HUES48 (cell line): ENCODE data around the gene CRIP1.

Source experiments
- H3K27ac ChIP-seq: one replicate; pipeline ENCODE4 v1.7.0; 2013; ENCODE audit warnings: low read depth, low read length, inconsistent platforms
- H3K27me3 ChIP-seq: 2 replicates; pipeline ENCODE4 v1.6.1; 2013; ENCODE audit warnings: mild to moderate bottlenecking, low read length; ENCODE audit not compliant: control insufficient read depth, insufficient read depth
- H3K36me3 ChIP-seq: 2 replicates; pipeline ENCODE4 v1.6.1; 2013; ENCODE audit warnings: low read length; ENCODE audit not compliant: control insufficient read depth, insufficient read depth
- H3K4me1 ChIP-seq: 2 replicates; pipeline ENCODE4 v1.6.1; 2013; ENCODE audit warnings: mild to moderate bottlenecking, low read length; ENCODE audit not compliant: control insufficient read depth, insufficient read depth
- H3K4me3 ChIP-seq: 2 replicates; pipeline ENCODE4 v1.5.1; 2013; ENCODE audit warnings: mild to moderate bottlenecking, low read depth, low read length
- H3K9ac ChIP-seq: 2 replicates; pipeline ENCODE4 v1.6.1; 2013; ENCODE audit warnings: mild to moderate bottlenecking, low read depth, low read length, moderate library complexity
- H3K9me3 ChIP-seq: 2 replicates; pipeline ENCODE4 v1.6.1; 2013; ENCODE audit warnings: low read length; ENCODE audit not compliant: control insufficient read depth, insufficient read depth

Gene CRIP1

DNA sequence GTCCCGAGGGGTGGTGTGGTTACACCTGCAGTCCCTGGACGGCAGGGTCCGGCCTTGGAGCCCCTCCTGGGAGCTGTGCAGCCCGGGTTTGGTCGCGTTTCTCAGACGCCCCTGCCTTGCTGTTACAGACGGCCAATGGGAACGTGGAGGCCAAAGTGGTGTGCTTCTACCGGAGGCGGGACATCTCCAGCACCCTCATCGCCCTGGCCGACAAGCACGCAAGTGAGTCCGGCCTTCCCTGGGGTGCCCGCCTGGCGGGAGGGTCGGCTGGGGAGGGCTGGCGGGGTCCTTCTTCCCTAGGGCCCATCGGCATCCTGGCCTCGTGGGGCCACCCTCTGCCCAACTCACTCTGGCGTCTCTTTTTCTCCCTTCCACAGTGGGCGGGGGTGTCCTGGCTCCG is 41.4 kb upstream of the CRIP1 start:
- Histone ChIP-seq H3K27me3 (no peaks in the 10 kb centered on the region), H3K4me3 (no peak overlapping the region), H3K27ac (no peak overlapping the region), H3K9me3 (no peaks in the 10 kb centered on the region), H3K4me1 (no peaks in the 10 kb centered on the region), H3K36me3 (peaks cover 42% of the 10 kb centered on the region), H3K9ac (no peak overlapping the region)

GRCh38 chr14:105445901-105446845 is 40.5 kb upstream of the CRIP1 start:
- Histone ChIP-seq H3K9me3 (no peaks in the 10 kb centered on the region), H3K9ac (no peak overlapping the region), H3K4me3 (no peak overlapping the region), H3K27me3 (no peaks in the 10 kb centered on the region), H3K27ac (no peak overlapping the region), H3K36me3 (peaks cover 44% of the 10 kb centered on the region), H3K4me1 (no peaks in the 10 kb centered on the region)

- Histone ChIP-seq H3K36me3 (peaks cover 47% of the 10 kb centered on the region), H3K27ac (no peak overlapping the region)
Measured at GRCh38 chr14:105446971-105447370, 39.7 kb upstream of the CRIP1 start.

GRCh38 chr14:105447651-105448640 is 38.7 kb upstream of the CRIP1 start:
- peaks cover 47% of the 10 kb centered on the region for H3K36me3 ChIP-seq
- H3K4me1 ChIP-seq, result no peaks in the 10 kb centered on the region
- H3K27me3 ChIP-seq, result no peaks in the 10 kb centered on the region
- H3K9ac ChIP-seq, result no peak overlapping the region
- no peaks in the 10 kb centered on the region for H3K9me3 ChIP-seq
- no peak overlapping the region for H3K4me3 ChIP-seq
- no peak overlapping the region for H3K27ac ChIP-seq

More at GRCh38 chr14:105446971-105447370, 39.7 kb upstream of the CRIP1 start:
- no peaks in the 10 kb centered on the region for H3K4me1 ChIP-seq
- no peaks in the 10 kb centered on the region for H3K9me3 ChIP-seq
- no peaks in the 10 kb centered on the region for H3K27me3 ChIP-seq
- H3K4me3 ChIP-seq, result no peak overlapping the region
- no peak overlapping the region for H3K9ac ChIP-seq

GRCh38 chr14:105448706-105449111 is 38.0 kb upstream of the CRIP1 start:
- Histone ChIP-seq H3K36me3 (peaks cover 51% of the 10 kb centered on the region), H3K27ac (no peak overlapping the region), H3K9me3 (no peaks in the 10 kb centered on the region), H3K27me3 (no peaks in the 10 kb centered on the region), H3K4me1 (no peaks in the 10 kb centered on the region), H3K9ac (no peak overlapping the region), H3K4me3 (no peak overlapping the region)

- Histone ChIP-seq H3K27ac (no peak overlapping the region), H3K36me3 (peaks cover 59% of the 10 kb centered on the region), H3K4me1 (no peaks in the 10 kb centered on the region), H3K9me3 (no peaks in the 10 kb centered on the region), H3K4me3 (no peak overlapping the region), H3K9ac (no peak overlapping the region), H3K27me3 (no peaks in the 10 kb centered on the region)
Measured at GRCh38 chr14:105449276-105450122, 37.2 kb upstream of the CRIP1 start.

- H3K36me3 ChIP-seq, result peaks cover 63% of the 10 kb centered on the region
- no peaks in the 10 kb centered on the region for H3K9me3 ChIP-seq
- H3K4me3 ChIP-seq, result no peak overlapping the region
- H3K27ac ChIP-seq, result no peak overlapping the region
- no peaks in the 10 kb centered on the region for H3K4me1 ChIP-seq
- H3K27me3 ChIP-seq, result no peaks in the 10 kb centered on the region
- no peak overlapping the region for H3K9ac ChIP-seq
Measured at GRCh38 chr14:105450123-105450505, 36.6 kb upstream of the CRIP1 start.

- H3K9me3 ChIP-seq, result no peaks in the 10 kb centered on the region
- H3K27me3 ChIP-seq, result no peaks in the 10 kb centered on the region
- H3K4me1 ChIP-seq, result no peaks in the 10 kb centered on the region
- H3K4me3 ChIP-seq, result no peak overlapping the region
- no peak overlapping the region for H3K27ac ChIP-seq
- peaks cover 63% of the 10 kb centered on the region for H3K36me3 ChIP-seq
- no peak overlapping the region for H3K9ac ChIP-seq
Measured at GRCh38 chr14:105450864-105451720, 35.6 kb upstream of the CRIP1 start.

DNA sequence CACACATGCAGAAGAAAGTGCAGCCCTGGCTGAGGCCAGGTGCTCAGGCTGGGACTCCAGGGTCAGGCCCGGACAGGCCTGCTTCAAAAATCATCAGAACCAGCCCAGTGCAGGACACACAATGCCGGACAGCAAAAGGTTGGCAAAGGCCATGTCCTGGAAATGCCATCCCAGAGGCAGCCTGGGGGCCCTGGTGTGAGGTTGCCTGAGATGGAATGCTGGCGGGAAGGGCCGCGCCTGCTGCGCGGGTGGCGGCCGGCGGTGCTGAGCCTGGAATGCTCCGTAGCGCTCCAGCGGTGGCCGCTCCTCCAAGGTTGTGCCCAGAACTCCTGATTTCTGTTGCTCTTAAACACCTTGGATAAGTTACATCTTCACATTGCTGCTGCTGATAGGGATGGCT is 33.7 kb upstream of the CRIP1 start:
- no peak overlapping the region for H3K9ac ChIP-seq
- H3K4me3 ChIP-seq, result no peak overlapping the region
- no peaks in the 10 kb centered on the region for H3K27me3 ChIP-seq
- peaks cover 79% of the 10 kb centered on the region for H3K36me3 ChIP-seq
- H3K27ac ChIP-seq, result no peak overlapping the region
- H3K9me3 ChIP-seq, result no peaks in the 10 kb centered on the region
- no peaks in the 10 kb centered on the region for H3K4me1 ChIP-seq

DNA sequence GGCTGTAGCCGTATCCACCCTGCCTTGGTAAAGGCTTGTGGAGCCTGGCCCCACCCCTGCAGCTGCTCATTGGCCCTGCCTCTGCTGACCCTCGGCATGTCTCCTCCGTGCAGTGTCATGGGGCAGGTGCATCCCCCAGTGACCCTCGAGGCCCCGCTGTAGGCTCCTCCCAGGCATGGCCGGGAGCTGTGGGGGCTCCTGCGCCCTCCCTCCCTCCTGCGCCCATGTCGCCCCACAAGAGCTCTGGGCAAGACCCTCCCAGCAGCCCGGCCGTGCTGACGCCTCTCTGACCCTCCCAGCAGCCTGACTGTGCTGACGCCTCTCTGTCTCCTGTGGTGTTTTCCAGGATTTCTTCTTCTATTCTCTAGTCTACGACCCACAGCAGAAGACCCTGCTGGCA is 32.8 kb upstream of the CRIP1 start:
- H3K27me3 ChIP-seq, result no peaks in the 10 kb centered on the region
- H3K36me3 ChIP-seq, result peaks cover 86% of the 10 kb centered on the region
- H3K4me1 ChIP-seq, result no peaks in the 10 kb centered on the region
- H3K9ac ChIP-seq, result no peak overlapping the region
- H3K27ac ChIP-seq, result no peak overlapping the region
- no peaks in the 10 kb centered on the region for H3K9me3 ChIP-seq
- no peak overlapping the region for H3K4me3 ChIP-seq
